IPS DF 6.9 (cell line): ENCODE measurements around the gene FAM118A.

Source experiments
- DNase-seq: peaks from one replicate; pipeline ENCODE4 v3.0.0-alpha.2; 2013; ENCODE audit warnings: low read depth, low spot score
- H3K27ac ChIP-seq: one replicate; pipeline ENCODE4 v1.5.1; 2013; ENCODE audit warnings: low read length, control low read depth
- H3K27me3 ChIP-seq: 2 replicates; pipeline ENCODE4 v1.6.1; 2013; ENCODE audit warnings: mild to moderate bottlenecking, low read length; ENCODE audit not compliant: control insufficient read depth, insufficient read depth
- H3K36me3 ChIP-seq: 2 replicates; pipeline ENCODE4 v1.6.1; 2013; ENCODE audit warnings: low read length; ENCODE audit not compliant: control insufficient read depth, insufficient read depth
- H3K4me1 ChIP-seq: 2 replicates; pipeline ENCODE4 v1.6.1; 2013; ENCODE audit warnings: low read length; ENCODE audit not compliant: control insufficient read depth, insufficient read depth
- H3K4me3 ChIP-seq: 2 replicates; pipeline ENCODE4 v1.5.1; 2013; ENCODE audit warnings: mild to moderate bottlenecking, low read length
- H3K9me3 ChIP-seq: 2 replicates; pipeline ENCODE4 v1.6.1; 2013; ENCODE audit warnings: low read length, inconsistent platforms; ENCODE audit not compliant: control insufficient read depth, insufficient read depth
- WGBS: extraction: QIAGEN DNeasy Blood & Tissue Kit; methylation state at CpG from one replicate; pipeline ENCODE4 v1.1.7; 2013; ENCODE audit warnings: mixed read lengths, missing lambda C conversion rate; ENCODE audit not compliant: insufficient read length, insufficient coverage; 5-methylcytosine and 5-hydroxymethylcytosine counted together

The FAM118A gene

DNA sequence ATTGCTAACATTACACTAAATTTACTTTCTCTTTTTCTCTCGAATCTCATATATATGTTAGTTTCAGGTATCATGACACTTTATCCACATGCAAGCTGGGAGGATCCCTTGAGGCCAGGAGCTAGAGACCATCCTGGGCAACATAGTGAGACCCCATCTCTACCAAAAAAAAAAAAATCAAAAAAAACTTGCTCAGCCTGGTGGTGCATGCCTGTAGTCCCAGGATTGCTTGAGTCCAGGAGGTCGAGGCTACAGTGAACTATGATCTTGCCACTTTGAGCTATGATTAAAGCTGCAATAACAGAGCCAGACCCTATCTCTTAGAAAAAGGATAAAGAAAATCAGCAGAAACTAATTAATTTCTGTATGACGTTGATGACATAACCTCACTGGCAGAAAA is 28.7 kb upstream of the FAM118A start:
- 100% methylated on average over 1 of the region's 3 CpGs for WGBS
- H3K27ac ChIP-seq, result no peak overlapping the region
- no peak for DNase-seq

GRCh38 chr22:45284705-45285262 is 24.9 kb upstream of the FAM118A start, which contains the start of gene UPK3A:
Gene UPK3A (plus strand): TSS chr22:45284949. CDS start chr22:45285014, 65 bp downstream.
- Histone ChIP-seq H3K27ac (no peak within 1 kb of the TSS), H3K4me3 (peak within 1 kb of the TSS; percentile 55; the same call in 1 of the 2 replicates), H3K4me1 (peaks cover 5% of the 10 kb centered on the region), H3K36me3 (no peaks in the 10 kb centered on the region), H3K27me3 (no peaks in the 10 kb centered on the region; the same call in 1 of the 2 replicates), H3K9me3 (no peaks in the 10 kb centered on the region)
- DNase-seq, result no peak
- no CpG with 5 or more reads among the region's 46 CpGs for WGBS

More for the DNA sequence above, 28.7 kb upstream of the FAM118A start:
- Histone ChIP-seq H3K4me1 (peaks cover 5% of the 10 kb centered on the region), H3K4me3 (no peak overlapping the region), H3K27me3 (no peaks in the 10 kb centered on the region; the same call in 1 of the 2 replicates), H3K9me3 (no peaks in the 10 kb centered on the region), H3K36me3 (no peaks in the 10 kb centered on the region)

- no peaks in the 10 kb centered on the region for H3K36me3 ChIP-seq
- DNase-seq, result no peak
- peaks cover 8% of the 10 kb centered on the region for H3K4me1 ChIP-seq
- no peaks in the 10 kb centered on the region for H3K9me3 ChIP-seq
- no peak overlapping the region for H3K27ac ChIP-seq
- peak overlapping the region; percentile 55; the same call in 1 of the 2 replicates for H3K4me3 ChIP-seq
- H3K27me3 ChIP-seq, result no peaks in the 10 kb centered on the region; the same call in 1 of the 2 replicates
- WGBS, result no CpG with 5 or more reads among the region's 16 CpGs
Observed at GRCh38 chr22:45285263-45286058, 24.3 kb upstream of the FAM118A start.

DNA sequence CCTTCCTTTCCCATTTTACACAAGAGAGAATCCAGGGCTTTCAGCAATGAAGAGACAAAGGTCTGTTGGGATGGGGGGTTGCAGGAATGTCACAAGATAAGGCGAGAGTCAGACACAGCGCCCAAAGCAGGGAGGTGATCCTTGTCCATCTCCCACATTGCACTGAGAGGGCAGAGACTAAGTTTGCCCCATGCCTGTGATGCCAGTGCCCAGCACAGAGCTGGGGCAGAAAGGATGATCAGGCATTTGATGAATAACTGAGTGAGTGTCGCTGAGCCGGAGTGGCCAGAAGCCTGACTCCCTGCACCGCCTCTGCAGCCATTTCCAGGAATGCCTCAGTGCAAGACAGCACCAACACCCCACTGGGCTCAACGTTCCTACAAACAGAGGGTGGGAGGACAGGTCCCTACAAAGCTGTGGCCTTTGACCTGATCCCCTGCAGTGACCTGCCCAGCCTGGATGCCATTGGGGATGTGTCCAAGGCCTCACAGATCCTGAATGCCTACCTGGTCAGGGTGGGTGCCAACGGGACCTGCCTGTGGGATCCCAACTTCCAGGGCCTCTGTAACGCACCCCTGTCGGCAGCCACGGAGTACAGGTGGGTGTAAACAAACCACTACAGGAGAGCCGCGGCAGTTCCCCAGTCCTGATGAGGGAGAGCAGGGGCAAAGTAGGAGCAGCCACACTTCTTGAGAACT is 22.7 kb upstream of the FAM118A start:
- H3K4me1 ChIP-seq, result peaks cover 8% of the 10 kb centered on the region
- DNase-seq, result no peak
- H3K27ac ChIP-seq, result no peak overlapping the region
- no peak overlapping the region for H3K4me3 ChIP-seq
- no CpG with 5 or more reads among the region's 12 CpGs for WGBS
- no peaks in the 10 kb centered on the region for H3K9me3 ChIP-seq
- no peaks in the 10 kb centered on the region for H3K36me3 ChIP-seq
- H3K27me3 ChIP-seq, result no peaks in the 10 kb centered on the region; the same call in 1 of the 2 replicates

DNA sequence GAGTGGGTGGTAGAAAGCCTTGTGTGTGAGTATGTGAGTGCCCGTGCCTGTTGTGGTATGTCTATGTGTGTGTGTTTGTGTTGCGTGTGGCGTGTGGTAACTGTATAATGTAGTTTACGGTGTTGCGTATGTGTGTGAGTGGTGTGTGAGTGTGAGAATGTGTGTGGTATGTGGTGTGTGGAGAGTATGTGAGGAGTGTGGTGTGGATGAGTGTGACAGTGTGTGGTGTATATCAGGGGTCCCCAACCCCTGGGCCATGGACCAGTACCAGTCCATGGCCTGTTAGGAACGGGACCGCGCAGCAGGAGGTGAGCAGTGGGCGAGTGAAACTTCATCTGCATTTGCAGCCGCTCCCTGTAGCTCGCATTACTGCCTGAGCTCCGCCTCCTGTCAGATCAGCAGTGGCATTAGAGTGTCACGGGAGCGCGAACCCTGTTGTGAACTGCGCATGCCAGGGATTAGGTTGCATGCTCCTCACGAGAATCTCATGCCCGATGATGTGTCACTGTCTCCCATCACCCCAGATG is 19.3 kb upstream of the FAM118A start:
- no peak overlapping the region for H3K4me3 ChIP-seq

DNA sequence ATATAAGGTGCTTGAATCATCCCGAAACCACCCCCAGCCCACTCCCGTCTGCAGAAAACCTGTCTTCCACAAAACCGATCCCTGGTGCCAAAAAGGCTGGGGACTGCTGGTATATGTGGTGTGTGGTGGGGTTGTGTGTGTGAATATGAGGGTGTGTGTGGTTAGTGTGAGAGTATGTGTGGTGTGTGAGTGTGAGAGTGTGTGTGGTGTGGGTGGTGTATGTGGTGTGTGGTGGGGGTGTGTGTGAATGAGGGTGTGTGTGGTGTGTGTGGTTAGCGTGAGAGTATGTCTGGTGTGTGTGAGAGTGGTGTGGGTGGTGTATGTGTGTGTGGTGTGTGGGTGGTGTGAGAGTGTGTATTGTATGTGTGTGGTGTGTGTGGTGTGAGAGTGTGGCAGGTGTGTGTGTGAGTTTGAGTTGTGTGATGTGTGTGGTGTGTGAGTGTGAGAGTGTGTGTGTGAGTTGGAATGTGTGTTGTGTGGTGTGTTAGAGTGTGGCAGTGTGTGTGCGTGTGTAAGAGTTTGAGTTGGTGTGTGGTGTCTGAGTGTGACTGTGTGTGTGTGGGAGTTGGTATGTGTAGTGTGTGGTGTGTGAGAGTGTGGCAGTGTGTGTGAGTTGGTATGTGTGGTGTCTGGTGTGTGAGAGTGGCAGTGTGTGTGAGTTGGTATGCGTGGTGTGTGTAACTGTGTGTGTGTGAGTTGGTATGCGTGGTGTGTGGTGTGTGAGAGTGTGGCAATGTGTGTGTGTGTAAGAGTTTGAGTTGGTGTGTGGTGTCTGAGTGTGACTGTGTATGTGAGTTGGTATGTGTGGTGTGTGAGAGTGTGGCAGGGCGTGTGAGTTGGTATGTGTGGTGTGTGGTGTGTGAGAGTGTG is 18.4 kb upstream of the FAM118A start:
- no peak for DNase-seq
- Histone ChIP-seq H3K4me3 (no peak overlapping the region), H3K9me3 (no peaks in the 10 kb centered on the region), H3K27ac (no peak overlapping the region), H3K27me3 (no peaks in the 10 kb centered on the region), H3K36me3 (no peaks in the 10 kb centered on the region), H3K4me1 (peaks cover 3% of the 10 kb centered on the region; the same call in 1 of the 2 replicates)
- WGBS, result 100% methylated on average over 5 of the region's 8 CpGs

More for the DNA sequence above, 19.3 kb upstream of the FAM118A start:
- Histone ChIP-seq H3K36me3 (no peaks in the 10 kb centered on the region), H3K27ac (no peak overlapping the region), H3K9me3 (no peaks in the 10 kb centered on the region), H3K27me3 (no peaks in the 10 kb centered on the region), H3K4me1 (peaks cover 8% of the 10 kb centered on the region)
- DNase-seq, result no peak
- 100% methylated on average over 5 of the region's 18 CpGs for WGBS

DNA sequence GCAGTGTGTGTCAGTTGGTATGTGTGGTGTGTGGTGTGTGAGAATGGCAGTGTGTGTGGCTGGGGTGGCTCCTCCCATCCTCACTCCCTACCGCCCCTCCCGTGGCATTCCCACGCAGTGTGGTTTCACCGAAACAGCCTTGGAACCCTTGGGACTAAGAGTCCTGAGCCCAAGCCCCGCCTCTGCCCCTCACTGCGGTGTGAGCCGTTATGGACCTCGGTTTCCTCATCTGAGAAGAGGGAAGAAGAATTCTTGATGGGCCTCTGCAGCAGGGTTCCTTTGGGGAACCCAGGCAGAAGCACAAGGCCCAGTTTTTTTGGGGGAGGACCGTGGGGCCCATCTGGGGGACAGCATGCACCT is 17.8 kb upstream of the FAM118A start:
- Histone ChIP-seq H3K4me1 (peaks cover 3% of the 10 kb centered on the region), H3K4me3 (no peak overlapping the region), H3K36me3 (no peaks in the 10 kb centered on the region), H3K27ac (no peak overlapping the region), H3K27me3 (no peaks in the 10 kb centered on the region), H3K9me3 (no peaks in the 10 kb centered on the region)
- WGBS, result no CpG with 5 or more reads among the region's 9 CpGs
- no peak for DNase-seq

- DNase-seq, result no peak
- Histone ChIP-seq H3K27me3 (no peaks in the 10 kb centered on the region), H3K36me3 (no peaks in the 10 kb centered on the region), H3K4me1 (peaks cover 3% of the 10 kb centered on the region), H3K27ac (no peak overlapping the region), H3K4me3 (no peak overlapping the region), H3K9me3 (no peaks in the 10 kb centered on the region)
- no CpG with 5 or more reads among the region's 23 CpGs for WGBS
Observed at GRCh38 chr22:45292731-45293442, 16.8 kb upstream of the FAM118A start.

DNA sequence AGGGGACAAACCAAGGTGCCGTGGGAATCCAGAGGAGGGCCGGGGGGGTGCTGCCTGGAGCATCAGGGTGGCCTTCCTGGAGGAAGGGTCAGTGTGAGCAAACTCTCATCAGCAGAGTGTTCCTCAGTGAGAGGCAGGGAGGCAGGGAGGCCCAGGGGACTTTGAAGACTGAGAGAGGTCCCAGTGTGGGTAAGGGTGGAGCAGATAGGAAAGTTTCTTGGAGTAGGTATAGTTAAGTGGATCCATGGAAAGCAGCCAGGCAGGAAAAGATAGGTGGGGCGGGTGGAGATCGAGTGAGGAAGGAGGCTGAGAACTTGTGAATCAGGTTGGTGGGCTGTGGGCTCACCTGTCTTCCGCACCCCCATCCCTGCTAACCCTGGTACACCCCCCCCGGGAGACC is 15.7 kb upstream of the FAM118A start:
- H3K36me3 ChIP-seq, result no peaks in the 10 kb centered on the region
- H3K4me3 ChIP-seq, result no peak overlapping the region
- H3K4me1 ChIP-seq, result peaks cover 8% of the 10 kb centered on the region
- no peaks in the 10 kb centered on the region for H3K9me3 ChIP-seq
- no peak overlapping the region for H3K27ac ChIP-seq
- DNase-seq, result no peak
- WGBS, result no CpG with 5 or more reads among the region's 6 CpGs
- H3K27me3 ChIP-seq, result no peaks in the 10 kb centered on the region
